Coronary artery (tissue), 2 donors: Measurements from ENCODE around the gene MLLT6.
A peak's percentile ranks its signal among the peaks of the same experiment; 100 is the strongest.

ENCODE experiments used
- DNase-seq: peaks from one replicate; pipeline ENCODE4 v3.0.0-alpha.2; 2017; ENCODE audit warnings: low spot score
- H3K27ac ChIP-seq, 2 donors: fragments of 200-600 bp; sonication (generic); one replicate each; pipeline ENCODE4 v1.5.1; 2016 to 2019
- H3K4me3 ChIP-seq: fragments of 200-600 bp; sonication (generic); 2 replicates; pipeline ENCODE4 v1.5.1; 2016; ENCODE audit warnings: mild to moderate bottlenecking, moderate library complexity
- TF ChIP-seq, protein P1 (sequence below): fragments of 200-600 bp; sonication (generic); IDR thresholded peaks from one replicate; pipeline ENCODE4 v1.5.1; 2019; ENCODE audit warnings: antibody characterized with exemption

The MLLT6 gene

DNA sequence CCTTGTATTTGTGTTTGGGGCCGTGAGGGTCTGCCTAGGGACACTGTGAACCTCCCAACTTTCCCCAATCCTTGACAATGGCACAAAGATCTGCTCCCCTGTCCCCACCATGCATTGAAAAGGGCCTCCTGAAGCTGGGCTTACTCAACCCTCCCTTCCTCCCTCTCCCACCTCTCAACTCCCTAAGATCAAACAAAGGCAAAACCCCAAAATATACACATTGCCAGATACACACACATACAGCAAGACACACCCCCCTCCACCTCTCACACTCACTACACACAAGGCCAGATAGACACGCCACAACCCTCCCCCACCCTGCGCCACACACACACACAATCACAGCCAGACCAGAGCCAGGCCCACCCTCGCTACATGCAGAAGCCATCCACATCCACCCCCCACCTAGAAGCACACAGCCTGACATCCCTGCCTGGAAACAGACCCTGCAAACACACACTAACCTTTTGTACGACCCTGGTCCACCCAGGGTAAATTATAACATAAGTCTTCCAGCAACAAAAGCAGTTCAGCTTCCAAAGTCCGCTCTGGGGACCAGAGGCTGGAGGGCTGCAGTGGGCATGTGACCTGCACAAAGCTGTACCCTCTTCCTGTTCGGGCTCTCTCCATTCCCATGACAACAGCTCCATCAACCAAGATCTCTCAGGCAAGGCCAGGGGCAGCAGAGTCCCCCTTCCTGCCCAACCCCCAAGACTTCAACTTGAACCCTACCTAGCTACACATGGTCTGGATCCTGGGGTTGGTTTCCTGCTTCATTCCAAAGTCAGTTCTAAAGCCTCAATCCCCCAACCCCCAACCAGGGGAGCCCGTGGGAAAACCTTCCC is 41.2 kb downstream of the MLLT6 start:
- no peak for DNase-seq
- TF ChIP-seq, protein P1, sequence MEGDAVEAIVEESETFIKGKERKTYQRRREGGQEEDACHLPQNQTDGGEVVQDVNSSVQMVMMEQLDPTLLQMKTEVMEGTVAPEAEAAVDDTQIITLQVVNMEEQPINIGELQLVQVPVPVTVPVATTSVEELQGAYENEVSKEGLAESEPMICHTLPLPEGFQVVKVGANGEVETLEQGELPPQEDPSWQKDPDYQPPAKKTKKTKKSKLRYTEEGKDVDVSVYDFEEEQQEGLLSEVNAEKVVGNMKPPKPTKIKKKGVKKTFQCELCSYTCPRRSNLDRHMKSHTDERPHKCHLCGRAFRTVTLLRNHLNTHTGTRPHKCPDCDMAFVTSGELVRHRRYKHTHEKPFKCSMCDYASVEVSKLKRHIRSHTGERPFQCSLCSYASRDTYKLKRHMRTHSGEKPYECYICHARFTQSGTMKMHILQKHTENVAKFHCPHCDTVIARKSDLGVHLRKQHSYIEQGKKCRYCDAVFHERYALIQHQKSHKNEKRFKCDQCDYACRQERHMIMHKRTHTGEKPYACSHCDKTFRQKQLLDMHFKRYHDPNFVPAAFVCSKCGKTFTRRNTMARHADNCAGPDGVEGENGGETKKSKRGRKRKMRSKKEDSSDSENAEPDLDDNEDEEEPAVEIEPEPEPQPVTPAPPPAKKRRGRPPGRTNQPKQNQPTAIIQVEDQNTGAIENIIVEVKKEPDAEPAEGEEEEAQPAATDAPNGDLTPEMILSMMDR, result no peak
- Histone ChIP-seq H3K4me3 (peak overlapping the region; percentile 95), H3K27ac (peak overlapping the region in 1 of 2 donors; percentile 89)

DNA sequence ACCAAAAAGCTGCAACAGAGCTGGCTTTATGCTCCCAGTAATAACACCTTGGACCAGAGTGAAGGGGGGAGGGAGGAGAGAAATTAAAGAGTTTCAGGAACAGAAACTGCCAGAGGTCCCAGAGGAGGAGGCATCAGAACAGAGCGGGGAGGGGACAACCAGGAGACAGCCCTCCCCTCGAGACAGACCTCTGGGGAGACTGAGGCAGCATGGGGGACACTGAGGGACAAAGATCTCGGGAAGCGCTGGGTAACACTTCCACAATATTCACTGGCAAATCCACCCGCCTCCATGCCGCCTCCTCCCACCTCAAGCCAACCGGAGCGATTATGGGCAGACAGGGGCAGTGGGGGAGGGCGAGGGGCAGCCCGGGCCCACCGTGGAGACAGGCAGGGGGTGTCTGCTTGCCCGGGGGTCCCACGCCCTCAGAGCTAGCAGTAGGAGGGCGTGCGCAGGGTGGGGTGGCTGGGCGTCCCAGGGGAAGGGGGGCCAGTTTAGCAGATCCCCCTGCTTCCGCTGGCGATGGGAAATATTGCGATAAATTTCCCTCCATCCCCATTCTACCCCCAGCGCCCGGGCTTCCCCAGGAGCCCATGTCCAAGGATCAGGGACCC is 41.9 kb downstream of the MLLT6 start:
- Histone ChIP-seq H3K27ac (peak overlapping the region; percentile 81 to 89), H3K4me3 (peak overlapping the region; percentile 95)
- DNase-seq, result no peak
- TF ChIP-seq, protein P1, result no peak

DNA sequence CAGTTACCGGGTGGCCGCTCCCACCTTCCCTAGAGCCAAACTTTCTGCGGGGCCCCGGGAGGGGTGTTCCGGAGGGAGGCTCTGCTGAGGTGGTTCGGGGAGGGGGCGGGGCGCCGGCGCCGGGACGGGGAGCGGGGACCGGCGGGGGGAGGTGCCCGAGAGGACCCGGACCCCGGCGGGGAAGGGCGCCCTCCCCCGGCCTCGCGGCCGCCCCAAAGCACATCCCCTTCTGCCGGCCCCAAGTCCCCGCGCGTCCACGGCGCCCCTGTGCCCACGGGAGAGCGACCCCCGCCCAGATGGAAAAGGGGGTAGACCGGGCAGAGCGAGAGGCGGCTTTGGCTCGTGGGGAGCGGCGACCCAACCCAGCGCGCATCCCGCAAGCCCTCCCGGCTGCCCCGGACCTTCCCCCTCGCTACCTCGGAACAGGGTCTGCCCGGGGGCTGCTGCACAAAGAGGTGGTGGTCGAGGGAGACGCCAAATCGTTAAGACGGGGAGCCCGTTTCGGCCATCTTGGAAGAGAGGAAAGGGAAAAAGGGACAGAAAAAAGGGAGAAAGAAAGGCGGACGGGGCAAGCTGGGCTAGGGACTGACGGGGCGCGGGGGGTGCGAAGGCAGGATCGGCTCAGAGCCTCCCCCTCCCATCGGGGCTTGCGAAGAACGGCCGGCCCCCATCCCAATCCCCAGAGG is 42.5 kb downstream of the MLLT6 start:
- Histone ChIP-seq H3K27ac (peak overlapping the region; percentile 81 to 89), H3K4me3 (peak overlapping the region; percentile 95)
- no peak for DNase-seq
- TF ChIP-seq, protein P1, result peak; percentile 16

DNA sequence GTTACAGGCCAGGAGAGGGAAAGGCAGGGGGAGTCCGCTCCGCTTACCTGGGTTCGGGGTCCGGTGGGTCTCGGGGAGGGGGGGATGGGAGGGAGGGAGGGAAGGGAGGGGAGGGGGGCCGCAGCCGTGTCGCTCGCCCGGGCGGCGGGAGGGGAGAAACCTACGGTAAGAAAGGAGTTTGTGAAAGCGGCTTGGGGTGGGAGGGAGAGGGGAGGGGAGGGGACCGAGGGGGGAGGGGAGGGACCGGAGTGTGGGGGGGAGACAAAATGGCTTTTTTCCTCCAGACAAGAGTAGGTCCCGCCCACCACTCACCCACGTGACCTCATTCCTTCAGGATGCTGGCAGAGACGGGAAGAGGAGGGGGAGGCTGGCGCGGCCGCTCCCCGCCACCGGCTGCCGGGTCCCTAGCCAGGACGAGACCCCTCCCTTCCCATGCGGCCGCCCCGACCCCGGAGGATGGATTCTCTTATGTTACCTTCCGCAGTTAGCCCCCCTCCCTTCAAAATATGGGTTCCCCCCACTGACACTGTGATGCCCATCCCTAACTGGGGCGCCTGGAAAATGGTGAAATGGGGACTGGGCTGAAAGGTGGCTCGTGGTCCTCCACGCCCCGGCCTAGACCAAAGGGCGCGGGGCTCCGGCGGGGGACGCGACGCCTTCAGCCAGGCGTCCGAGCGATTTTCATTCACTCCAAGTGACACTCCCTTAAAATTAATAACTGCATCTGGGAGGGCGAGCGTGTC is 43.2 kb downstream of the MLLT6 start, which contains the start of gene PCGF2:
PCGF2 (minus strand) TSS at position 188 of the 743 bp plus-strand sequence. CDS start 7,934 bp downstream, outside the sequence.
- Histone ChIP-seq H3K27ac (peak within 1 kb of the TSS; percentile 81 to 89), H3K4me3 (peak within 1 kb of the TSS; percentile 95)
- TF ChIP-seq, protein P1, result no peak
- peak; percentile 92 for DNase-seq

DNA sequence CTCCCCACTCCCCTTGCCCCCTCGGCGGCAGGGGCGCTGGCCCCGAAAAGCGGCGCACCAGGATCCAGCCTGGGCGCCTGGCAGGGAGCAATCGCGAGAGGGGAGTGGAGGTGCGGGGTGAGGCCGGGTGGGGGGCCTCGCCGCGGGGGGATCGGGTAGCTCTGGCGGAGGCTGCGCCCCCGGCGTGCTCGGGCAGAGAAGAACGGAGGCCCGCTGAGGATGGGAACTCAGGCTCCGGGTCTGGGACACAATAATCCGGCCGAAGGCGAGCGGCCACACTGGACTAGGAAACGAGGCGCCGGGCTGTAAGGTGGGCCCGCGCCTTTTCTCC is 43.8 kb downstream of the MLLT6 start:
- Histone ChIP-seq H3K4me3 (peak overlapping the region; percentile 95), H3K27ac (peak overlapping the region; percentile 81 to 89)
- TF ChIP-seq, protein P1, result no peak
- no peak for DNase-seq

DNA sequence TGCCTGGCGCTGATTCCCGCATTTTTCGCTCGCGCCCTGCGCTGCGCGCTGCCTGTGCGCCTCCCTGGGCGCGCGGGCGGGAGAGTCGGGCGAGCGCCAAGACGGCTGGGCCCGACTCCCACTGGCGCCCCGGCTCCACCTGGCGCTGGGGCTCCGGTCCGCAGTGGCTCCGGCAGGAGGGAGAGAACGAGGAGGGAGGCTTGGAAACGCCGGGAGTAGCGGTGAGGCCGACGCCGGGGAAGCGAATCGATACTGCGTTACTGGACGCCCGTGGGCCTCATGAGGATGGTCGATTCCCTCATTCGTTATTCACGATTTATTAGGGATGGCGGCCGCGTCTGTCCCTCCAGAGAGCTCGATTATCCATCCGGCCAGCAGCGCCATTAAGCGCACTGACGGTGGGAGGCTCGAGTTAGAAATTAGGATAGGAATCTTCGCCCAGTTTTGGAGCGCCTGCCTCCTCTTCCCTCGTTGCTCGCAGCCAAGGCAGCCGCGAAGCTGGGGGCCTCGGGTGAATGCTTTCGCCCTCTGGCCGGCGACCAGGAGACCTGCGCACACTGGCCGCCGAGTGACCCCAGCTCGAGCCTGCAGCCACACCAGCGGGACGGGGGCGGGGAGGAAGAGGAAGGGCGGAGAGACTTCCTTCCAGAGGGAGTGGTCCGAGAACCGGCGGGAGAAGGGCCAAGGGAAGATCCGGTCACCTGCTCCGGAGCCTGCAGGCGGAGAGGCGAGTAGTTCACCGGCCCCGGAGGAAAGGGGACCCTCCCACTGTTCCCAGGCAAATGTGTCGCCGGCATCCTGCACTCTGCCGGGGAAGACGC is 44.4 kb downstream of the MLLT6 start:
- peak; percentile 93 for DNase-seq

More for the DNA sequence above, 44.4 kb downstream of the MLLT6 start:
- peak overlapping the region; percentile 81 to 89 for H3K27ac ChIP-seq
- H3K4me3 ChIP-seq, result peak overlapping the region; percentile 95
- TF ChIP-seq, protein P1, result no peak
